ENCODE measurements around the gene CARTPT. TPM values are rescaled to one million over a fixed set of nuclear protein-coding genes. Genes with fewer than 3 reads are reported as not detected.

Gene CARTPT
- total RNA-seq, 1 donor = not detected

- no peak for DNase-seq (ENCODE audit: low read depth in 2 of 3, low spot score in 2 of 3)
Observed at GRCh38 chr5:71734141-71734540, 15.1 kb downstream of the CARTPT start.

DNA sequence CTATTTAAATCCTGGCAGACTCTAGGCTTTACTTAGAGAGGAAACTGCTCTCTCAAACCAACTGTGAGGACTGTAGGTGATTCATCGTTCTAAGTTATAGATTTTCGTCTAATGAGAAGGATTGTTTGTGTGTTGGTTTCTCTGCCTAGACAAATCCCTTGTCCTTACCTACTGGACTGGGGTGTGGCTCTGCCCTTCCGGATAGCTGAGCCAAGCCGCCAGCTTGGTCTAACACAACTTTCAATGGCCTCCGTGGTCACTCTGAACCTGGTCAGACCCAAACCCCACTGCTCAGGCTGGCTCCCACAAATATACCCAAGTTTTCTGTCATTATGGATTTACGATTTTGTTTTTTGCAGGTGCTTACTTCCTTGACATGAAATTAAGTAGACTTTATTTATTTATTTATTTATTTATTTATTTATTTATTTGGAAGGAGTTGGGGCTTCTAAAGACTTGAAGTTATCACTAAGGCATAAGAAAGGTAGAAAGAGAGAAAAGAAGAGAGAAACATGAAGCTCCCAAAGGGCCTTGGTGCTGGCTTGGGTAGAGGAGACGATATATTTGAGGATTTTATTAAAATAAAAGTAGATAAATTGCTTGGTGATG lies 19.0 kb downstream of the CARTPT start:
- DNase-seq (ENCODE audit: low read depth in 2 of 3, low spot score in 2 of 3) = no peak

- DNase-seq (ENCODE audit: low read depth in 2 of 3, low spot score in 2 of 3) = no peak
Observed at GRCh38 chr5:71738662-71739361, 19.7 kb downstream of the CARTPT start.

- DNase-seq (ENCODE audit: low read depth in 2 of 3, low spot score in 2 of 3) = no peak
Observed at GRCh38 chr5:71740015-71740753, 21.1 kb downstream of the CARTPT start.

GRCh38 chr5:71743155-71743554 lies 24.1 kb downstream of the CARTPT start:
- DNase-seq (ENCODE audit: low read depth in 2 of 3, low spot score in 2 of 3) = no peak

DNA sequence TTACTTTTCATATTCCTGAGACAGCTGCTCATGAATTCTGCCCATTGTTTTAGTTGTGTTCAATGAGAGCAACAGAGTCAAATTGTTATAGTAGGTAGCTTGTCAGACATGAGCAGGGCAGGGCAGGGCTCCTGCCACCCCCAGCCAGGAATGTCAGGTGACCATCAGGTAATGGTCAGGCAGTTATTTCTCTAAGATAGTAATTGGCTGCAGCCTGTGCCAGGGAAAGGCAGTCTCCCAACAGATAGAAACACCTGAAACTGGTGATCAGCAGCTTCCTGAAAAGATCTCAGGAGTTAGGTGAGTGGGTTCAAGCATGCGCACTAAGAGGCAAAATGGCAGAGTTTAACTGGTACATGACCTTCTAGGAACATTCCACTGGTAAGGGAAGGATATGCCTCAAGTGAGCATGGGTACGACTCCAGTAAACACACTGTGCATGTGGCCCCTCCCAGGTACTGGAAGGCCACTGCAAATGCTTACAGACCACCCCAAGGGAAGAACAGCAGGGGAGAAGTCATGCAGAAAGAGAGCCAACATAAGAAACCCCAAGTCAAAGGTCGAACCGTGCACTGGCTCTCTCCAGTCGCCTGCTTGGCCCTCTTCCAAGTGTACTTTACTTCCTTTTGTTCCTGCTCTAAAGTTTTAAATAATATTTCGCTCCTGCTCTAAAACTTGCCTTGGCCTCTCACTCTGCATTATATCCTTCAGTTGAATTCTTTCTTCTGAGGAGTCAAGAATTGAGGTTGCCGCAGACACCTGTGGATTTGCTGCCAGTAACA lies 25.1 kb downstream of the CARTPT start:
- no peak for DNase-seq (ENCODE audit: low read depth in 2 of 3, low spot score in 2 of 3)

- DNase-seq (ENCODE audit: low read depth in 2 of 3, low spot score in 2 of 3) = no peak
Observed at GRCh38 chr5:71747182-71747581, 28.1 kb downstream of the CARTPT start.

DNA sequence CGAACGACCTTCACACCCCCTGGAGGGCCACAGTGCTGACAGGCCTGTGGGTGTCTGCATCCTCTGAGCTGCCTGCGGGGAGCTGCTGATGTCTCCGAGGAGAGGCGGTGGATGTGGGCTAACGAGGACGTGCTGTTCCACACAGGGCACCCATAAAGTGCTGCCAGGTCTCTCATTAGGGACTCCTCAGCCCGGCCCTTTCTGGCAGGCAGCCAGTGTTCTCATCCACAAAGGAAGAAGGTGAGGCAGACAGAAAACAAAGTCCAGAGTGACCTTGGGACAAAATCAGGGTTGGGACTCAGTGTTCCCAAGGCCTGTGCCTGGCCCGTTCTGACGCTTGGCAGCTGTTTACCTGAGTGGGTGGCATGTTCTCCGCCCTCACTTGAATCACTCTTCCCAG lies 29.3 kb downstream of the CARTPT start:
- no peak for DNase-seq (ENCODE audit: low read depth in 2 of 3, low spot score in 2 of 3)

DNA sequence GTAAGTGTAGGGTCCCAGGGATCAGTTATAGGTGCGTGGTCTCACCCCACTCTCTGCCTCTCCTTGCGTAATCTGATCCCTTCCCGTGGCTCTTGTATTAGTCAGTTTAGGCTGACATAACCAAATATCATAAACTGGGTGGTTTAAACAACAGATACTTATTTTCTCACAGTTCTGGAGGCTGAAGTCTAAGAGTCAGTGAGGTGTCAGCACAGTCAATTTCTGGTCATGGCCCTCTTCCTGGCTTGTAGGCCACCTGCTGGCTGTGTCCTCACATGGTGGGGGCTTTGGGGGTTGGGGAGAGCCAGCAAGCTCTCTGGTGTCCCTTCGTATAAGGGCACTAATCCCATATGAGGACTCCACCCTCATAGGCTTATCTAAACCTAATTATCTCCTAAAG lies 32.3 kb downstream of the CARTPT start:
- DNase-seq (ENCODE audit: low read depth in 2 of 3, low spot score in 2 of 3) = no peak

- no peak for DNase-seq (ENCODE audit: low read depth in 2 of 3, low spot score in 2 of 3)
Observed at GRCh38 chr5:71752441-71753190, 33.5 kb downstream of the CARTPT start.

DNA sequence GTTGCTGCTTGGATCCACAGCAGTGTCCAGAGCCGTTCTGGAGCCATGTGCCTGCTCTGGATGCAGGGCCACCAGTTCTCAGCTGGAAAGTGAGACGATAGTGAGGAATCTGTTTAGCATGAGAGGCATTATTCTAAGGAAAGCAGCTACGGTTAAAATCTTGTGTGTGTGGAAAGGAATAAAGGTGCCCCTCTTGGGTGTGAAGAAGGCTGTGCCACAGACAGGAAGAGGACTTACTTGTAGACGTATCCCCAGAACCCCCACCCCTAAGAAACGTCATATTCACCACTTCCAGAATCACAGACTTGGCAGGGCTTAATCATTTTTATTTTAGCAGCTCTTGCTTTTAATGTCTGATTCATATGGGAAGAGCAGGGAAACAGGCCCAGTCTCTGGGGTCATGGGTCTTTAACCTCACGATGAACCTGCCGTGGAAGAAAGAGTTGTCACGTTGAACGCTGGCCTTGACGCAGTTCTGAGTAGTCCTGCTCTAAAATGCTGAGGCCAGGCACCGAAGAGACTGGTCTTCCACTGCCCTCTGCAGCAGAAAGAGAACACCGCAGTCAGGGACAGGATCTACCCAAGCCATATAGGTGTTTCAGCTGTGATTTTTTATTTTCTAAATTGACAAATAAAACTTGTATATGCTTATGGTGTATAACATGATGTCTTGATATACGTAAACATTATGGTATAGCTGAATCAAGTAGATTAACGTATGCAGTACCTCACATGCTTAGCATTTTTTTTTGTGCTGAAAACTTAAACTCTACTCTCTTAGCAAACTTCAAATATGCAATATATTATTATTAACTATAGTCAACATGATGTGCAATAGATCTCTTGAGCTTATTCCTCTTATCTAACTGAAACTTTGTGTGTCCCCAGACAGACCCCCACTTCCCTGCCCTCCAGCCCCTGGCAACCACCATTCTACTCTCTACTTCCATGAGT lies 38.8 kb downstream of the CARTPT start:
- DNase-seq (ENCODE audit: low read depth in 2 of 3, low spot score in 2 of 3) = peak in 2 of 3 donors; percentile 34 to 73

- DNase-seq (ENCODE audit: low read depth in 2 of 3, low spot score in 2 of 3) = no peak
Observed at GRCh38 chr5:71762826-71763225, 43.8 kb downstream of the CARTPT start.

DNA sequence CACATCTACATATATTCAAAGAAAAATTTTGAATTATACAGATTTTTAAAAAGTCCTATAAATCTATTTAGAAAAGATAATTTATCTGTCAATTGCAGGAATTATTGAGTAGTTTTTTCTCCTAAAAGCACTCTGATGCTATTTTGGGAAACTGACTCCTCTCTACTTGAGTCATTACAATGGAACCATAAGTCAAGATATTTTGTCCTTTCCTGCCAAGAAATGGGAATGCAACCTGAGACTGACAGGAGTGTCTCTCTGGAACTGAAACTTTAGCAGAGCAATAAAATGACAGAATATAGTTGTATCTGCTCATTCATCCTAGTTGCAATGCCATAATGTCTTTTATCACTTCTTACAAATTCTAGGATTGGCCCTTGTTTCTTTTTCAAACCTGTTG lies 48.6 kb downstream of the CARTPT start:
- no peak for DNase-seq (ENCODE audit: low read depth in 2 of 3, low spot score in 2 of 3)

DNA sequence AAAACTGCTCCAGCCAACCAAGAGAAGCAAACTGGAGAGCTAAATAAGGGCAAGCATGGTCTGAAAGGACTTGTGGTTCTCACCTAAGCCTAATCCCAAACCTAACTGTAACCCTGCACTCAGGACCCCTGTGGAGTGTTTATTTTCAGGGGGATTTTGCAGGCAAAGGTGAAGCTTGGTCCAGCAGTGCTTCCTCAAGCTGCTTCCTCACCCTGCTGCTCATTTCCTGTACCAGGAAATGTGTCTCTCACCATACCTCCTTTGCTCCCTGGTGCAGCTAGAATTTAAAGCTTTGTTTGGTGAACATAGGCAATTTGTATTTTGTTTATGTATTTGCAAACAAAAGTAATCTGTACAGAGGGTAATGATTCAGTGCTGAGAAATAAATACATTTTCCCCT lies 50.2 kb downstream of the CARTPT start:
- no peak for DNase-seq (ENCODE audit: low read depth in 2 of 3, low spot score in 2 of 3)

- no peak for DNase-seq (ENCODE audit: low read depth in 2 of 3, low spot score in 2 of 3)
Observed at GRCh38 chr5:71770381-71770780, 51.3 kb downstream of the CARTPT start.
